ENCODE data around the gene TPRG1L. TPM values are rescaled to one million over a fixed set of nuclear protein-coding genes. Genes with fewer than 3 reads are reported as not detected.

Gene TPRG1L
- total RNA-seq, 1 donor from 2014 or later, result 47.0 TPM

GRCh38 chr1:3670823-3671265 lies 46.0 kb downstream of the TPRG1L start:
- DNase-seq (peak; percentile 39), ATAC-seq (ENCODE audit: poor library complexity) (no peak)
- intact Hi-C loops (cut with DNase I), result no loop called here

- peak; percentile 12 for DNase-seq
- intact Hi-C loops (cut with DNase I), result no loop called here
- no peak for ATAC-seq (ENCODE audit: poor library complexity)
These were observed 46.8 kb downstream of the TPRG1L start for GRCh38 chr1:3671371-3672180.

- intact Hi-C loops (cut with DNase I), result no loop called here
- DNase-seq (peak; percentile 26), ATAC-seq (ENCODE audit: poor library complexity) (no peak)
These were observed 47.6 kb downstream of the TPRG1L start for GRCh38 chr1:3672231-3672970.

- DNase-seq (peak; percentile 13), ATAC-seq (ENCODE audit: poor library complexity) (no peak)
- intact Hi-C loops (cut with DNase I), result no loop called here
These were observed 48.2 kb downstream of the TPRG1L start for GRCh38 chr1:3672971-3673361.

- DNase-seq (peak; percentile 25), ATAC-seq (ENCODE audit: poor library complexity) (no peak)
- intact Hi-C loops (cut with DNase I), result no loop called here
These were observed 48.7 kb downstream of the TPRG1L start for GRCh38 chr1:3673381-3674099.

GRCh38 chr1:3674100-3675094 lies 49.6 kb downstream of the TPRG1L start:
- intact Hi-C loops (cut with DNase I), result no loop called here
- no peak for ATAC-seq (ENCODE audit: poor library complexity)
- DNase-seq, result peak; percentile 19

GRCh38 chr1:3675436-3675835 lies 50.6 kb downstream of the TPRG1L start:
- DNase-seq (peak; percentile 35), ATAC-seq (ENCODE audit: poor library complexity) (no peak)
- intact Hi-C loops (cut with DNase I), result no loop called here

GRCh38 chr1:3676581-3677470 lies 52.0 kb downstream of the TPRG1L start:
- ATAC-seq (ENCODE audit: poor library complexity), result no peak
- intact Hi-C loops (cut with DNase I), result no loop called here
- peak; percentile 32 for DNase-seq

GRCh38 chr1:3677484-3677883 lies 52.7 kb downstream of the TPRG1L start:
- peak; percentile 48 for DNase-seq
- intact Hi-C loops (cut with DNase I), result no loop called here
- no peak for ATAC-seq (ENCODE audit: poor library complexity)

GRCh38 chr1:3678361-3679097 lies 53.7 kb downstream of the TPRG1L start:
- DNase-seq, result peak; percentile 40
- intact Hi-C loops (cut with DNase I), result no loop called here
- no peak for ATAC-seq (ENCODE audit: poor library complexity)

GRCh38 chr1:3679098-3679555 lies 54.3 kb downstream of the TPRG1L start:
- intact Hi-C loops (cut with DNase I), result no loop called here
- no peak for ATAC-seq (ENCODE audit: poor library complexity)
- DNase-seq, result peak; percentile 40

Other genes starting within 250 kb of the TPRG1L start
- 0.89 TPM for gene ARHGEF16, start 170.3 kb upstream of the TPRG1L start, total RNA-seq
- 7.3 TPM for gene MEGF6, start 13.5 kb upstream of the TPRG1L start, total RNA-seq
- gene WRAP73, start 25.1 kb downstream of the TPRG1L start, total RNA-seq, result 10.0 TPM
- not detected for gene TP73, start 27.5 kb downstream of the TPRG1L start, total RNA-seq
- not detected for gene CCDC27, start 127.4 kb downstream of the TPRG1L start, total RNA-seq
- gene SMIM1, start 147.7 kb downstream of the TPRG1L start, total RNA-seq, result 17.3 TPM
- gene LRRC47, start 171.5 kb downstream of the TPRG1L start, total RNA-seq, result 54.7 TPM
- gene CEP104, start 232.2 kb downstream of the TPRG1L start, total RNA-seq, result 32.3 TPM
- gene DFFB, start 232.5 kb downstream of the TPRG1L start, total RNA-seq, result 2.8 TPM

Data from Right ventricle myocardium superior (tissue), 1 donor.